Breast epithelium (tissue), 3 donors: ENCODE measurements around the gene MDH1B.

ENCODE experiments used
- CTCF ChIP-seq, 3 donors: fragments of 450-650 bp; IDR thresholded peaks; one replicate each; pipeline ENCODE4 v1.5.1; 2016 to 2017; ENCODE audit warnings: antibody characterized with exemption in 3 of 3, mild to moderate bottlenecking in 3 of 3, moderate library complexity in 3 of 3
- POLR2A ChIP-seq: fragments of 450-650 bp; IDR thresholded peaks from one replicate; pipeline ENCODE4 v1.6.1; 2016; ENCODE audit warnings: antibody characterized with exemption, mild to moderate bottlenecking, moderate library complexity
- POLR2AphosphoS5 ChIP-seq, 3 donors: sonication (generic); formaldehyde crosslinking; IDR thresholded peaks; one replicate each; pipeline ENCODE4 v1.6.1; 2017; ENCODE audit warnings: antibody characterized with exemption in 3 of 3

- TF ChIP-seq POLR2A (no peak), CTCF (IDR thresholded peaks at IDR 0.05) (no peak), POLR2AphosphoS5 (IDR thresholded peaks at IDR 0.05) (no peak)
Measured at GRCh38 chr2:206805887-206806607, 40.9 kb upstream of the MDH1B start.
